Liver (tissue), 9 donors: ENCODE results near the gene LHFPL3. TPM values are rescaled to one million over a fixed set of nuclear protein-coding genes. Genes with fewer than 3 reads are reported as not detected.

Experiments
- DNase-seq: peaks from one replicate; pipeline ENCODE4 v3.0.0-alpha.2; 2017; ENCODE audit warnings: low spot score
- H3K27ac ChIP-seq, 2 donors: one replicate each; pipeline ENCODE4 v1.7.0; 2013; ENCODE audit warnings: inconsistent platforms in 2 of 2, low read length in 2 of 2, control low read depth in 1 of 2, low read depth in 1 of 2, mild to moderate bottlenecking in 1 of 2
- H3K27me3 ChIP-seq, 4 donors: one replicate each; pipeline versions ENCODE4 v1.6.1 to v1.7.0; 2013; ENCODE audit warnings: low read length in 3 of 4, inconsistent platforms in 1 of 4, mild to moderate bottlenecking in 1 of 4, moderate library complexity in 1 of 4; ENCODE audit not compliant: control insufficient read depth in 4 of 4, insufficient read depth in 4 of 4
- H3K36me3 ChIP-seq, 4 donors: one replicate each; pipeline versions ENCODE4 v1.6.1 to v1.7.0; 2013; ENCODE audit warnings: low read length in 3 of 4, mild to moderate bottlenecking in 3 of 4, low read depth in 1 of 4, moderate library complexity in 1 of 4; ENCODE audit not compliant: control insufficient read depth in 4 of 4, insufficient read depth in 3 of 4
- H3K4me1 ChIP-seq, 4 donors: one replicate each; pipeline versions ENCODE4 v1.6.1 to v1.7.0; 2013; ENCODE audit warnings: low read length in 3 of 4, mild to moderate bottlenecking in 3 of 4, moderate library complexity in 1 of 4; ENCODE audit not compliant: control insufficient read depth in 4 of 4, insufficient read depth in 4 of 4
- H3K4me3 ChIP-seq, 3 donors: one replicate each; pipeline versions ENCODE4 v1.6.1 to v1.7.0; 2013; ENCODE audit warnings: low read length in 3 of 3, control low read depth in 1 of 3, low read depth in 1 of 3, mild to moderate bottlenecking in 1 of 3
- H3K9ac ChIP-seq, 2 donors: one replicate each; pipeline ENCODE4 v1.7.0; 2013; ENCODE audit warnings: low read length in 2 of 2, mild to moderate bottlenecking in 2 of 2, moderate library complexity in 2 of 2, control low read depth in 1 of 2, low read depth in 1 of 2
- H3K9me3 ChIP-seq, 4 donors: one replicate each; pipeline versions ENCODE4 v1.6.1 to v1.7.0; 2013; ENCODE audit warnings: low read length in 3 of 4; ENCODE audit not compliant: control insufficient read depth in 4 of 4
- EGR1 ChIP-seq, 2 donors: IDR thresholded peaks; 2 replicates each; pipeline ENCODE4 v1.6.1; 2016 to 2018; ENCODE audit warnings: antibody characterized with exemption in 2 of 2, low read depth in 2 of 2
- FOXA1 ChIP-seq: IDR thresholded peaks from 2 replicates; pipeline ENCODE4 v1.6.1; 2016; ENCODE audit warnings: antibody characterized with exemption
- FOXA2 ChIP-seq: IDR thresholded peaks from 2 replicates; pipeline ENCODE4 v1.6.1; 2016; ENCODE audit warnings: antibody characterized with exemption
- GABPA ChIP-seq, 2 donors: IDR thresholded peaks in 1 of 2; conservative IDR thresholded peaks in 1 of 2; 2 replicates each; pipeline ENCODE4 v1.6.1; 2016; ENCODE audit warnings: antibody characterized with exemption in 2 of 2, mild to moderate bottlenecking in 1 of 2, moderate library complexity in 1 of 2
- HNF4A ChIP-seq, 2 donors: conservative IDR thresholded peaks; 2 replicates each; pipeline ENCODE4 v1.6.1; 2016; ENCODE audit warnings: antibody characterized with exemption in 2 of 2, mild to moderate bottlenecking in 2 of 2
- HNF4G ChIP-seq: IDR thresholded peaks from 2 replicates; pipeline ENCODE4 v1.6.1; 2016; ENCODE audit warnings: antibody characterized with exemption
- JUND ChIP-seq, 2 donors: IDR thresholded peaks; 2 replicates each; pipeline ENCODE4 v1.6.1; 2016; ENCODE audit warnings: antibody characterized with exemption in 2 of 2
- NR2F2 ChIP-seq: IDR thresholded peaks from 2 replicates; pipeline ENCODE4 v1.6.1; 2016; ENCODE audit warnings: antibody characterized with exemption
- RAD21 ChIP-seq, 2 donors: IDR thresholded peaks; 2 replicates each; pipeline ENCODE4 v1.6.1; 2016; ENCODE audit warnings: antibody characterized with exemption in 2 of 2, mild to moderate bottlenecking in 2 of 2
- REST ChIP-seq: IDR thresholded peaks from 2 replicates; pipeline ENCODE4 v1.6.1; 2016; ENCODE audit warnings: antibody characterized with exemption, mild to moderate bottlenecking
- RXRA ChIP-seq, 2 donors: IDR thresholded peaks; 2 replicates each; pipeline ENCODE4 v1.6.1; 2017 to 2018; ENCODE audit warnings: antibody characterized with exemption in 2 of 2, mild to moderate bottlenecking in 1 of 2
- SP1 ChIP-seq: IDR thresholded peaks from 2 replicates; pipeline ENCODE4 v1.6.1; 2018; ENCODE audit warnings: antibody characterized with exemption, mild to moderate bottlenecking
- TAF1 ChIP-seq: conservative IDR thresholded peaks from 2 replicates; pipeline ENCODE4 v1.6.1; 2016; ENCODE audit warnings: antibody characterized with exemption, mild to moderate bottlenecking
- YY1 ChIP-seq: IDR thresholded peaks from 2 replicates; pipeline ENCODE4 v1.6.1; 2016; ENCODE audit warnings: antibody characterized with exemption, mild to moderate bottlenecking
- ZBTB33 ChIP-seq: IDR thresholded peaks from 2 replicates; pipeline ENCODE4 v1.6.1; 2016; ENCODE audit warnings: antibody characterized with exemption
- WGBS: extraction: QIAGEN DNeasy Blood & Tissue Kit; methylation state at CpG from one replicate; pipeline ENCODE4 v1.1.7; 2013; 5-methylcytosine and 5-hydroxymethylcytosine counted together
- polyA plus RNA-seq, 2 donors: library from polyadenylated mRNA; stranded (reverse) in 1 of 2; unstranded in 1 of 2; fragments of 200-250 nt in 1 of 2; fragments of >200 nt in 1 of 2; fragmentation: Nextera tagmentation in 1 of 2; extraction: Ambion mirVana in 1 of 2; gene quantifications; one replicate each; pipeline versions ENCODE4 v1.2.1 to v1.2.3, GENCODE V29; 2013 to 2015
- total RNA-seq, 2 donors: library from RNA; depleted of rRNA; stranded (reverse); fragments of >200 nt; gene quantifications; one replicate each; pipeline ENCODE4 v1.2.3, GENCODE V29; 2014
- TF ChIP-seq, protein P1 (sequence below): fragments of 150-350 bp; IDR thresholded peaks from 2 replicates; pipeline ENCODE4 v1.5.1; 2017; ENCODE audit warnings: improper control_type of control experiment, low read depth, low read length; ENCODE audit not compliant: missing input control
- TF ChIP-seq, protein P2 (sequence below): IDR thresholded peaks from 2 replicates; pipeline ENCODE4 v1.6.1; 2016; ENCODE audit warnings: antibody characterized with exemption
- TF ChIP-seq, protein P3 (sequence below): IDR thresholded peaks from 2 replicates; pipeline ENCODE4 v1.6.1; 2016; ENCODE audit warnings: antibody characterized with exemption
- donor health status: healthy.
- donor health status: healthy.
- donor health status: healthy.
- donor health status: healthy.
- donor health status: healthy.

The LHFPL3 gene
- total and polyA plus RNA-seq, 4 donors = not detected

GRCh38 chr7:104861729-104862390 is 533.5 kb downstream of the LHFPL3 start:
- Histone ChIP-seq H3K36me3 (no peaks in the 10 kb centered on the region), H3K9me3 (no peaks in the 10 kb centered on the region), H3K9ac (no peak overlapping the region), H3K27ac (no peak overlapping the region), H3K4me3 (no peak overlapping the region), H3K4me1 (peaks cover 2 to 4% (median 3%) of the 10 kb centered on the region in 4 donors), H3K27me3 (no peaks in the 10 kb centered on the region)
- WGBS = 60% methylated on average over 5 of the region's 5 CpGs
- TF ChIP-seq EGR1 (IDR thresholded peaks at IDR 0.05; ENCODE audit: low read depth in 2 of 2) = no peak
- no peak for TF ChIP-seq FOXA1
- no peak for TF ChIP-seq YY1
- TF ChIP-seq JUND (IDR thresholded peaks at IDR 0.05) = no peak
- TF ChIP-seq TAF1 = no peak
- TF ChIP-seq GABPA (IDR thresholded peaks at IDR 0.05 in 1 of 2, conservative IDR thresholded peaks at IDR 0.05 in 1 of 2) = no peak
- no peak for TF ChIP-seq HNF4G
- no peak for TF ChIP-seq SP1
- no peak for TF ChIP-seq ZBTB33
- no peak for TF ChIP-seq REST
- TF ChIP-seq RAD21 (IDR thresholded peaks at IDR 0.05) = no peak
- no peak for TF ChIP-seq HNF4A (conservative IDR thresholded peaks at IDR 0.05)
- TF ChIP-seq, protein P1, sequence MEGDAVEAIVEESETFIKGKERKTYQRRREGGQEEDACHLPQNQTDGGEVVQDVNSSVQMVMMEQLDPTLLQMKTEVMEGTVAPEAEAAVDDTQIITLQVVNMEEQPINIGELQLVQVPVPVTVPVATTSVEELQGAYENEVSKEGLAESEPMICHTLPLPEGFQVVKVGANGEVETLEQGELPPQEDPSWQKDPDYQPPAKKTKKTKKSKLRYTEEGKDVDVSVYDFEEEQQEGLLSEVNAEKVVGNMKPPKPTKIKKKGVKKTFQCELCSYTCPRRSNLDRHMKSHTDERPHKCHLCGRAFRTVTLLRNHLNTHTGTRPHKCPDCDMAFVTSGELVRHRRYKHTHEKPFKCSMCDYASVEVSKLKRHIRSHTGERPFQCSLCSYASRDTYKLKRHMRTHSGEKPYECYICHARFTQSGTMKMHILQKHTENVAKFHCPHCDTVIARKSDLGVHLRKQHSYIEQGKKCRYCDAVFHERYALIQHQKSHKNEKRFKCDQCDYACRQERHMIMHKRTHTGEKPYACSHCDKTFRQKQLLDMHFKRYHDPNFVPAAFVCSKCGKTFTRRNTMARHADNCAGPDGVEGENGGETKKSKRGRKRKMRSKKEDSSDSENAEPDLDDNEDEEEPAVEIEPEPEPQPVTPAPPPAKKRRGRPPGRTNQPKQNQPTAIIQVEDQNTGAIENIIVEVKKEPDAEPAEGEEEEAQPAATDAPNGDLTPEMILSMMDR = no peak
- TF ChIP-seq RXRA (IDR thresholded peaks at IDR 0.05) = no peak
- TF ChIP-seq FOXA2 = no peak
- TF ChIP-seq NR2F2 = no peak
- TF ChIP-seq, protein P2, sequence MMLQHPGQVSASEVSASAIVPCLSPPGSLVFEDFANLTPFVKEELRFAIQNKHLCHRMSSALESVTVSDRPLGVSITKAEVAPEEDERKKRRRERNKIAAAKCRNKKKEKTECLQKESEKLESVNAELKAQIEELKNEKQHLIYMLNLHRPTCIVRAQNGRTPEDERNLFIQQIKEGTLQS = no peak
- TF ChIP-seq, protein P3, sequence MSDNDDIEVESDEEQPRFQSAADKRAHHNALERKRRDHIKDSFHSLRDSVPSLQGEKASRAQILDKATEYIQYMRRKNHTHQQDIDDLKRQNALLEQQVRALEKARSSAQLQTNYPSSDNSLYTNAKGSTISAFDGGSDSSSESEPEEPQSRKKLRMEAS = no peak
- no peak for DNase-seq
